ENCODE data around the gene RTP5.
"Not testable (repeated sequence)": the region's sequence is repeated elsewhere in the genome, so short reads cannot be mapped to it uniquely, and the experiment has no call there.

The RTP5 gene

GRCh38 chr2:241869087-241869961 is at the start of gene RTP5:
Gene RTP5 (plus strand): TSS chr2:241869729. CDS start chr2:241869757, 28 bp downstream.
- no peak for DNase-seq

- DNase-seq, result not testable (repeated sequence)
These were observed 49.4 kb upstream of the RTP5 start for GRCh38 chr2:241819947-241820624.

- no peak for DNase-seq
These were observed 48.7 kb upstream of the RTP5 start for GRCh38 chr2:241820625-241821384.

- no peak for DNase-seq
These were observed 47.9 kb upstream of the RTP5 start for GRCh38 chr2:241821460-241822263.

GRCh38 chr2:241822264-241822623 is 47.3 kb upstream of the RTP5 start:
- DNase-seq, result no peak

- not testable (repeated sequence) for DNase-seq
These were observed 45.7 kb upstream of the RTP5 start for GRCh38 chr2:241823531-241824437.

- DNase-seq, result no peak
These were observed 42.1 kb upstream of the RTP5 start for GRCh38 chr2:241827394-241827793.

GRCh38 chr2:241833101-241833663 is 36.3 kb upstream of the RTP5 start:
- no peak for DNase-seq

- DNase-seq, result not testable (repeated sequence)
These were observed 35.6 kb upstream of the RTP5 start for GRCh38 chr2:241833756-241834526.

- DNase-seq, result no peak
These were observed 34.9 kb upstream of the RTP5 start for GRCh38 chr2:241834527-241835210.

GRCh38 chr2:241835611-241836010 is 33.9 kb upstream of the RTP5 start:
- DNase-seq, result no peak

- no peak for DNase-seq
These were observed 33.2 kb upstream of the RTP5 start for GRCh38 chr2:241836292-241836691.

- DNase-seq, result no peak
These were observed 32.1 kb upstream of the RTP5 start for GRCh38 chr2:241837197-241837965.

GRCh38 chr2:241841181-241842066 is 28.1 kb upstream of the RTP5 start:
- DNase-seq, result no peak

GRCh38 chr2:241842067-241842415 is 27.5 kb upstream of the RTP5 start:
- no peak for DNase-seq

- peak; percentile 59 for DNase-seq
These were observed 26.8 kb upstream of the RTP5 start for GRCh38 chr2:241842620-241843211.

GRCh38 chr2:241843321-241844065 is 26.0 kb upstream of the RTP5 start:
- DNase-seq, result no peak

Measured in CD4-positive, alpha-beta T cell treated with Interleukin-12 subunit alpha and Interleukin-12 subunit beta, for 1 hour (primary cell).